ENCODE results near the gene PHAF1.

PHAF1 gene

GRCh38 chr16:67186550-67186950 lies 76.8 kb downstream of the PHAF1 start:
- Histone ChIP-seq H3K9me3 (replicated peaks; ENCODE audit: low read length) (no peaks in the 10 kb centered on the region), H3K4me2 (ENCODE audit: low read length) (peak overlapping the region; percentile 70)

DNA sequence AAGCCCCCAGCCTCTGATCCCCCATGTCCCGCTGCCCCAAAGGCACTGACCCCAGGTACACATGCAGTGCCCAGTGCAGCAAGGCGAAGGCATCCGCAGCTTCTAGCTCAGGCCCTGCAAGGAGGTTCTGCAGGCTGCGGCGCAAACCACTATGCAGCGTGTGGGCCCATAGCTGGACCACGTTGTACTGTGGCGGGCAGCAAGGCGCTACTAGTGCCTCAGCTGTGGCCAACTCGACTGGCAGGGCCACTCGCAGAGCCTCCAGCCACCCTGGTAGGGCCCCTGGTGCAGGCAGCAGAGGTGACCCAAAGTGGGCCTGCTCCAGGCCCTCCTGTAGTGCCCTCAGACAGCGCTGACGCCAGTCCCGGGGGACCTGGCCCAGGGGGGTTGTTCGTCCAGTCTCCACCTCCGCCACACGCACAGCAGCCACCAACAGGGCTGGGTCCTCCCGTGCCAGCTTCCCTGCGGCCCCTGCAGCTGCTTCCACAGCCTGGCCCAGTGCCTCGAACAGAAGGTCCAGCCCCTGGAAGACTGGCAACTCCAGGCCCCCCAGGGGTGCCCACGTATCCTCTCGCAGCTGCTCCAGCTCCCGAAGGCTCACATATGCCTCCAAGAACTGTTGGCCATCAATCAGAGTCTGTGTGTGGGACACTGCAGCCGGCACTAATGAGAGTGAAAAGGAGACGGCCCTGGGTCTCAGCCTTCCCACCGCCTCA lies 77.6 kb downstream of the PHAF1 start:
- Histone ChIP-seq H3K4me3 (ENCODE audit: low read length) (no peak overlapping the region), H3K4me2 (ENCODE audit: low read length) (peak overlapping the region; percentile 70), H3K9me3 (replicated peaks; ENCODE audit: low read length) (no peaks in the 10 kb centered on the region), H3K36me3 (ENCODE audit: insufficient read depth, low read length) (no peaks in the 10 kb centered on the region), H3K27me3 (ENCODE audit: control insufficient read depth, insufficient read depth, low read length) (no peaks in the 10 kb centered on the region), H3K9ac (ENCODE audit: low read depth, low read length) (no peak overlapping the region), H3K4me1 (ENCODE audit: control insufficient read depth, insufficient read depth, low read length) (peaks cover 57% of the 10 kb centered on the region)

More at GRCh38 chr16:67186550-67186950, 76.8 kb downstream of the PHAF1 start:
- Histone ChIP-seq H3K27me3 (ENCODE audit: control insufficient read depth, insufficient read depth, low read length) (no peaks in the 10 kb centered on the region), H3K4me3 (ENCODE audit: low read length) (no peak overlapping the region), H3K36me3 (ENCODE audit: insufficient read depth, low read length) (no peaks in the 10 kb centered on the region), H3K4me1 (ENCODE audit: control insufficient read depth, insufficient read depth, low read length) (peaks cover 61% of the 10 kb centered on the region), H3K9ac (ENCODE audit: low read depth, low read length) (no peak overlapping the region)

DNA sequence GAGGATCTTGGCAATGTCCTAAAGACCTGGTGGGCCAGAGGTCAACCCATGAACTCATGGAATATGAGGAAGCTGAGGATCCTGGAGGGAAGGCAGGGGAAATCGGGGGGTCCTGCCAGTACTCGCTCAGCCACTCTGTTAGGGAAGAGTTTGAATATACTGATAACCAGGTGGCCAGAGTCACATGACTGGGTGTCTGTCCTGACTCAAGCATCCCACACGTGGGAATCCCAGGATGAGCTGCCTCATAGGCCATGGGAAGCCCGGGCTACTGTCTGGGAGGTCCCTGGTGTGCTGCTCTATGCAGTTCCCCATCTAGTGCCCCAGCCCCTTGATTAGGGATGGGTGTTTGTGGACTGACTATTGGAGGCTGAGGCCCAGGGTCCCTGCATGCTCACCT lies 78.6 kb downstream of the PHAF1 start:
- Histone ChIP-seq H3K36me3 (ENCODE audit: insufficient read depth, low read length) (peaks cover 4% of the 10 kb centered on the region), H3K4me1 (ENCODE audit: control insufficient read depth, insufficient read depth, low read length) (peaks cover 54% of the 10 kb centered on the region), H3K27me3 (ENCODE audit: control insufficient read depth, insufficient read depth, low read length) (no peaks in the 10 kb centered on the region), H3K4me3 (ENCODE audit: low read length) (no peak overlapping the region), H3K4me2 (ENCODE audit: low read length) (no peak overlapping the region), H3K9me3 (replicated peaks; ENCODE audit: low read length) (no peaks in the 10 kb centered on the region), H3K9ac (ENCODE audit: low read depth, low read length) (no peak overlapping the region)

DNA sequence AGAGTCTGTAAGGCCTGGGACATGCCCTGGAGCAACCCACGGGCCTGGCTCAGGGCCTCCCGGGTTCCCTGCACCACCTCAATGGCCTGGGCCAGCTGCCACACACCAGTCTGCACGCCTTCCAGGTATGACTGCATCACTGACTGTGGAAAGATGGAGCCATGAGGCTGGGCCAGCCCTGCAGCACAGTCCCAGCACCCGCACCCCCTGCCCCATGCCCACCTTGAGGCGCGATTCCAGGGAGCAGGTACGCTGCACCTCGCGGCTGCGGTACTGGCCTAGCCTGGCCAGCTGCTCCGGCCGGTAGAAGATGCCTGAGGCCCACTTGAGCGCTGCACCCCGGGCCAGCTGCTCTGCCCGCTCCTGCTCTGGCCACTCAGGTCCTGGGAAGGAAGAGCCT lies 79.1 kb downstream of the PHAF1 start:
- Histone ChIP-seq H3K4me3 (ENCODE audit: low read length) (no peak overlapping the region), H3K36me3 (ENCODE audit: insufficient read depth, low read length) (peaks cover 9% of the 10 kb centered on the region), H3K27me3 (ENCODE audit: control insufficient read depth, insufficient read depth, low read length) (no peaks in the 10 kb centered on the region), H3K9ac (ENCODE audit: low read depth, low read length) (no peak overlapping the region), H3K4me2 (ENCODE audit: low read length) (no peak overlapping the region), H3K9me3 (replicated peaks; ENCODE audit: low read length) (no peaks in the 10 kb centered on the region), H3K4me1 (ENCODE audit: control insufficient read depth, insufficient read depth, low read length) (peaks cover 58% of the 10 kb centered on the region)

DNA sequence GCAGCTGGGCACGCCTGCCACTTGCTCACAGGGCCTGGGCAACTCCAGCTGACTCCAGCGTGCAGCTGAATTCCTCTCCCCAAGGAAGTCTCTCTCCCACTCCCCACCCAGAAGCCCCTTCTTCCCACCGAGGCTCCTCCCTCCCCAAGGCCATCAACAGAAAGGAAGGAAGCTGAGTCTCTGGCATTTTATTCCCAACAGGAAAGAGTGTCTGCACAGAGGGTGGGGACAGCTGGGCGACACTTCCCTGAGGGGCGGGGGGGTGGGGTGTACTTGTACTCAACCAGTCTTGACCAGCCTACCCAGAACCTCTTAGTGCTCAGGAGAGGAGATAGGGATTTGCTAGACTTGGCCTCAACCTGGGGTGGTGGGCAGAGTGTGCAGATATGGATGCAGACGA lies 80.3 kb downstream of the PHAF1 start, which contains the start of gene EXOC3L1:
TSS of gene EXOC3L1 (minus strand) at position 96 of the 400 bp plus-strand sequence. CDS start 460 bp downstream, outside the sequence.
- H3K27me3 ChIP-seq (ENCODE audit: control insufficient read depth, insufficient read depth, low read length) = no peaks in the 10 kb centered on the region
- peaks cover 21% of the 10 kb centered on the region for H3K36me3 ChIP-seq (ENCODE audit: insufficient read depth, low read length)
- H3K4me2 ChIP-seq (ENCODE audit: low read length) = no peak within 1 kb of the TSS
- H3K4me1 ChIP-seq (ENCODE audit: control insufficient read depth, insufficient read depth, low read length) = peaks cover 54% of the 10 kb centered on the region
- no peaks in the 10 kb centered on the region for H3K9me3 ChIP-seq (replicated peaks; ENCODE audit: low read length)
- H3K4me3 ChIP-seq (ENCODE audit: low read length) = no peak within 1 kb of the TSS
- H3K9ac ChIP-seq (ENCODE audit: low read depth, low read length) = no peak within 1 kb of the TSS

DNA sequence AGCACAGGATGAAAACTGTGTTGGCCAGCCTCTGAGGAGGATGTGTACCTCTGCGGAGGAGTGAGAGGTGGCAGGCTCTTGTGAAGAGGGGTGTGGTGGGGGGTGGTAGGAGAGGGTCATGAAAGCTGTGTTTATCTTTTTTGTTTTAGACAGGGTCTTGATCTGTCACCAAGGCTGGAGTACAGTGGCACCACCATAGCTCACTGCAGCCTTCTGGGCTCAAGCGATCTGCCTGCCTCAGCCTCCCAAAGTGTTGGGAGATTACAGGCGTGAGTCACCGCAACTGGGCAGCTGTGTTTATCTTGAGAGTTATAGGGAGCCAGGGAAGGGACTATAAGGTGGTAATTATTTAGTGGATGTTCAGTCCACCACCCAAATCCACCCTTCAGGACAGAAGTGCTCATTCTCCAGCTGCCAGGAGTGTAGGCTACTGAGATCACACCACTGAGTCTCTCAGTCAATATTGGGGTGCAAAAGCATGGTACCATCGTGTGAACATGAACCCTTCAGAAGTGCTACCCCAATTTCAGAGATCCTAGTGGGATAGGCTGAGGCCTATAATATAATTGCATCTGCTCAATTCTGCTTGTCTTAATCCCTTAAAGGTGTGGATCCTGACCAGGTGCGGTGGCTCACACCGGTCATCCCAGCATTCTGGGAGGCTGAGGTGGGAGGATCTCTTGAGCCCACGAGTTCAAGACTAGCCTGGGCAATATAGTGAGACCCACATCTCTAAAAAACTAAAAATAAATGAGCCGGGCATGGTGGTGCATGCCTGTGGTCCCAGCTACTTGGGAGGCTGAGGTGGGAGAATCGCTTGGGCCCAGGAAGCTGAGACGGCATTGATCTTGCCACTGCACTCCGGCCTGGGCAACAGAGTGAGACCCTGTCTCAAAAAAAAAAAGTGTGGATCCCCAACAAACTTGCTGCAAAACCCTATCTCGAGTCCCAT lies 81.0 kb downstream of the PHAF1 start:
- H3K4me2 ChIP-seq (ENCODE audit: low read length) = no peak overlapping the region
- no peak overlapping the region for H3K4me3 ChIP-seq (ENCODE audit: low read length)
- peaks cover 48% of the 10 kb centered on the region for H3K4me1 ChIP-seq (ENCODE audit: control insufficient read depth, insufficient read depth, low read length)
- no peaks in the 10 kb centered on the region for H3K9me3 ChIP-seq (replicated peaks; ENCODE audit: low read length)
- no peaks in the 10 kb centered on the region for H3K27me3 ChIP-seq (ENCODE audit: control insufficient read depth, insufficient read depth, low read length)
- H3K9ac ChIP-seq (ENCODE audit: low read depth, low read length) = no peak overlapping the region
- H3K36me3 ChIP-seq (ENCODE audit: insufficient read depth, low read length) = peaks cover 28% of the 10 kb centered on the region

DNA sequence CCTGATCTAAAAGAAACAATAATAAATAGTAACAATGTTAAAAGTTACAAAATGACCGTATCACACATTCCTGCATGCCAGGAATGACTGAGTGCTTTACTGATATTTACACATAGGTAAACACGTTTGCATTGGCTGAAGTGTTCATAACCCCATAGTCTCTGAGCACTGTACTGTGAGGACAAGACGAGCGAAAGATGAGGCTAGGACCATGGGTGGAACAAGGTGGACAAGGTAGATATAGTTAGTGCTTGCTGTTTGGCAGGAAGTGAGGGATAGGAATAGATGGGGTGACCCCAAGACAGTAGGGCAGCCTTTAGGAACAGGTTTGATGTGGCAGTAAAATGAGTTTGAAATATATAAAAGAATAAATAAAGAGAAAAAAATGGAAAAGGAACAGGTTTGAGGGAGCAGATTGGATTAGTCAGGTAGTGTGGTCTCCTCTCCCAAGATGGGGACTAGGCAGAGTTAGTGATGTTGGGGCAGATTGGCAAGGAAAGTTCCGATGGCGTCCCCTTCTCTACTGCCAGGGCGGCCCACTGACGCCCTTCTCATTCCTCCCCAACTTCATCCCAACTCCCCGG lies 81.8 kb downstream of the PHAF1 start:
- Histone ChIP-seq H3K4me1 (ENCODE audit: control insufficient read depth, insufficient read depth, low read length) (peaks cover 41% of the 10 kb centered on the region), H3K4me2 (ENCODE audit: low read length) (peak overlapping the region; percentile 90), H3K9ac (ENCODE audit: low read depth, low read length) (no peak overlapping the region)

GRCh38 chr16:67191995-67192681 lies 82.4 kb downstream of the PHAF1 start, which contains the start of gene E2F4:
TSS of gene E2F4 (plus strand) at chr16:67192155. CDS start at chr16:67192228, 73 bp downstream.
- peak within 1 kb of the TSS; percentile 90 for H3K4me2 ChIP-seq (ENCODE audit: low read length)
- peaks cover 34% of the 10 kb centered on the region for H3K4me1 ChIP-seq (ENCODE audit: control insufficient read depth, insufficient read depth, low read length)
- peak within 1 kb of the TSS; percentile 99 for H3K9ac ChIP-seq (ENCODE audit: low read depth, low read length)
- peaks cover 42% of the 10 kb centered on the region for H3K36me3 ChIP-seq (ENCODE audit: insufficient read depth, low read length)
- no peaks in the 10 kb centered on the region for H3K27me3 ChIP-seq (ENCODE audit: control insufficient read depth, insufficient read depth, low read length)
- peak within 1 kb of the TSS; percentile 95 for H3K4me3 ChIP-seq (ENCODE audit: low read length)
- H3K9me3 ChIP-seq (replicated peaks; ENCODE audit: low read length) = no peaks in the 10 kb centered on the region

More for the DNA sequence above, 81.8 kb downstream of the PHAF1 start:
- no peaks in the 10 kb centered on the region for H3K9me3 ChIP-seq (replicated peaks; ENCODE audit: low read length)
- H3K36me3 ChIP-seq (ENCODE audit: insufficient read depth, low read length) = peaks cover 36% of the 10 kb centered on the region
- H3K4me3 ChIP-seq (ENCODE audit: low read length) = peak overlapping the region; percentile 95
- H3K27me3 ChIP-seq (ENCODE audit: control insufficient read depth, insufficient read depth, low read length) = no peaks in the 10 kb centered on the region

DNA sequence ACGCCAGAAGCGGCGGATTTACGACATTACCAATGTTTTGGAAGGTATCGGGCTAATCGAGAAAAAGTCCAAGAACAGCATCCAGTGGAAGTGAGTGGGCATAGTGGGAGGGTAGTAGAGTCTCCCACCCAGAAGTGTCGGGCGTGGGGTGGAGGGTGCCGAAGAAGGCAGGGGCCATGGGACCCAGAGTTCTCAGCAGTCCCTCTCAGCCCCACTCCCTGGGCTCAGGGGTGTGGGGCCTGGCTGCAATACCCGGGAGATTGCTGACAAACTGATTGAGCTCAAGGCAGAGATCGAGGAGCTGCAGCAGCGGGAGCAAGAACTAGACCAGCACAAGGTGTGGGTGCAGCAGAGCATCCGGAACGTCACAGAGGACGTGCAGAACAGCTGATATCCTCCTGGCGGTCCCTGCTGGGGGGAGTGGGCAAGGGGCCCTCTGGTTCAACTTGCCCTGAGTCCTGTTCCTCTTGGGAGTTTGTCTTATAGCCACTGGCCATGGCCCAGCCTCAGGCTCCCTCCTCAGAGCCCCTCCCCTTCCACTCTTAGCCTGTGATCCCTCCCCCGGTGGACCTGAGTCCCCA lies 83.1 kb downstream of the PHAF1 start:
- Histone ChIP-seq H3K9ac (ENCODE audit: low read depth, low read length) (peak overlapping the region; percentile 99), H3K36me3 (ENCODE audit: insufficient read depth, low read length) (peaks cover 50% of the 10 kb centered on the region), H3K4me3 (ENCODE audit: low read length) (peak overlapping the region; percentile 95), H3K4me2 (ENCODE audit: low read length) (peak overlapping the region; percentile 90), H3K27me3 (ENCODE audit: control insufficient read depth, insufficient read depth, low read length) (no peaks in the 10 kb centered on the region), H3K9me3 (replicated peaks; ENCODE audit: low read length) (no peaks in the 10 kb centered on the region), H3K4me1 (ENCODE audit: control insufficient read depth, insufficient read depth, low read length) (peaks cover 28% of the 10 kb centered on the region)

- peak overlapping the region; percentile 90 for H3K4me2 ChIP-seq (ENCODE audit: low read length)
- peak overlapping the region; percentile 95 for H3K4me3 ChIP-seq (ENCODE audit: low read length)
- peak overlapping the region; percentile 99 for H3K9ac ChIP-seq (ENCODE audit: low read depth, low read length)
- peaks cover 55% of the 10 kb centered on the region for H3K36me3 ChIP-seq (ENCODE audit: insufficient read depth, low read length)
- H3K4me1 ChIP-seq (ENCODE audit: control insufficient read depth, insufficient read depth, low read length) = peaks cover 28% of the 10 kb centered on the region
- H3K27me3 ChIP-seq (ENCODE audit: control insufficient read depth, insufficient read depth, low read length) = no peaks in the 10 kb centered on the region
- no peaks in the 10 kb centered on the region for H3K9me3 ChIP-seq (replicated peaks; ENCODE audit: low read length)
Observed at GRCh38 chr16:67193536-67193935, 83.8 kb downstream of the PHAF1 start.

Data from skeletal muscle satellite cell (primary cell).